Non-pigmented ciliary epithelial cell (primary cell): ENCODE data around the gene FGF10.

ENCODE experiments used
- DNase-seq: peaks from one replicate; pipeline ENCODE4 v3.0.0-alpha.2; 2010; ENCODE audit warnings: low read depth

FGF10 gene

GRCh38 chr5:44257221-44257620 lies 132.0 kb downstream of the FGF10 start:
- DNase-seq, result no peak
